WTC11 (cell line): ENCODE results near the gene SMIM41.

Source experiments
- CTCF ChIP-seq: fragments of 200-600 bp; IDR thresholded peaks from 2 replicates; pipeline ENCODE4 v1.8.0; 2022; ENCODE audit warnings: antibody characterized with exemption
- ETV6 ChIP-seq: sonication (generic); formaldehyde crosslinking; IDR thresholded peaks from 2 replicates; pipeline ENCODE4 v1.8.1; 2022; ENCODE audit warnings: mild to moderate bottlenecking, missing genetic modification reagents
- JUN ChIP-seq: sonication (generic); formaldehyde crosslinking; IDR thresholded peaks from 2 replicates; pipeline ENCODE4 v1.8.0; 2023; ENCODE audit warnings: mild to moderate bottlenecking, missing genetic modification reagents

GRCh38 chr12:52091061-52091460 lies 11.6 kb downstream of the SMIM41 start:
- TF ChIP-seq CTCF (no peak), ETV6 (CRISPR knock-in tag) (no peak), JUN (no peak)
